Measurements from ENCODE around the gene SHISA5. TPM values are rescaled to one million over a fixed set of nuclear protein-coding genes. Genes with fewer than 3 reads are reported as not detected.
A peak's percentile ranks its signal among the peaks of the same experiment; 100 is the strongest.

The SHISA5 gene
- total and polyA plus RNA-seq, 2 experiments from 2014 or later, result 146 to 166 TPM

GRCh38 chr3:48528754-48529153 lies 24.8 kb upstream of the SHISA5 start (continued):
- TF ChIP-seq CTCF (conservative IDR thresholded peaks at IDR 0.05; ENCODE audit: low read depth in 2 of 2) (no peak), EZH2phosphoT487 (IDR thresholded peaks at IDR 0.05; ENCODE audit: unreplicated experiment) (no peak), ZNF114 (CRISPR knock-in tag; IDR thresholded peaks at IDR 0.05) (no peak), CREB1 (CRISPR knock-in tag; IDR thresholded peaks at IDR 0.05; ENCODE audit: low read depth) (no peak)

GRCh38 chr3:48528048-48528447 lies 24.1 kb upstream of the SHISA5 start:
- Histone ChIP-seq H3K4me2 (no peak overlapping the region), H3K4me3 (no peak overlapping the region), H3K9me2 (ENCODE audit: insufficient read depth) (no peaks in the 10 kb centered on the region), H3F3A (replicated peaks; ENCODE audit: low read depth) (0 out of 2 replicates have a peak, but pooled peaks cover 4% of the 10 kb centered on the region), H3K27me3 (ENCODE audit: insufficient read depth) (no peaks in the 10 kb centered on the region), H3K79me2 (replicated peaks; ENCODE audit: insufficient read depth) (no peaks in the 10 kb centered on the region), H3K27ac (ENCODE audit: low read depth) (no peak overlapping the region), H3K4me1 (ENCODE audit: insufficient read depth) (no peaks in the 10 kb centered on the region), H4K20me1 (replicated peaks; ENCODE audit: insufficient read depth) (no peaks in the 10 kb centered on the region), H2AFZ (no peak overlapping the region), H3K36me3 (ENCODE audit: insufficient read depth) (0 out of 2 replicates have a peak, but pooled peaks cover 3% of the 10 kb centered on the region)
- Mint-ChIP-seq H3K27me3 (ENCODE audit: insufficient read depth, low read depth, poor library complexity) (peaks cover 3% of the 10 kb centered on the region), H3K36me3 (ENCODE audit: low read depth) (peaks cover 16% of the 10 kb centered on the region), H3K4me1 (no peaks in the 10 kb centered on the region), H3K4me3 (no peak overlapping the region), H3K27ac (peak overlapping the region; percentile 63; the same call in 1 of the 2 replicates), H3K9me3 (no peaks in the 10 kb centered on the region)
- DNase-seq (ENCODE audit: low spot score), result no peak
- ATAC-seq, result no peak
- TF ChIP-seq CREB1 (CRISPR knock-in tag; IDR thresholded peaks at IDR 0.05; ENCODE audit: low read depth), result no peak
- TF ChIP-seq JUNB (IDR thresholded peaks at IDR 0.05; ENCODE audit: unreplicated experiment), result no peak
- no peak for TF ChIP-seq ZNF462 (CRISPR knock-in tag; IDR thresholded peaks at IDR 0.05)
- TF ChIP-seq CTCF (conservative IDR thresholded peaks at IDR 0.05; ENCODE audit: low read depth in 2 of 2), result no peak
- no peak for TF ChIP-seq ETS1 (IDR thresholded peaks at IDR 0.05)
- TF ChIP-seq REST (IDR thresholded peaks at IDR 0.05; ENCODE audit: unreplicated experiment), result no peak
- TF ChIP-seq POLR2AphosphoS5 (IDR thresholded peaks at IDR 0.05; ENCODE audit: low read depth), result no peak
- no peak for TF ChIP-seq ZNF331 (CRISPR knock-in tag; IDR thresholded peaks at IDR 0.05; ENCODE audit: low read depth)
- no peak for TF ChIP-seq EZH2phosphoT487 (IDR thresholded peaks at IDR 0.05; ENCODE audit: unreplicated experiment)

All from GM23338 (cell line).